Prostate gland (tissue), 2 donors: ENCODE results near the gene OMA1. TPM values are rescaled to one million over a fixed set of nuclear protein-coding genes. Genes with fewer than 3 reads are reported as not detected.

Experiments used
- DNase-seq: peaks from one replicate; pipeline ENCODE4 v3.0.0-alpha.2; 2019; ENCODE audit warnings: low spot score
- H3K27ac ChIP-seq, 2 donors: fragments of 200-600 bp; sonication (generic); 2 replicates each; pipeline ENCODE4 v1.5.1; 2017 to 2019
- H3K27me3 ChIP-seq: fragments of 200-600 bp; sonication (generic); replicated peaks from 2 replicates; pipeline ENCODE4 v1.5.1; 2019; ENCODE audit not compliant: insufficient read depth
- H3K36me3 ChIP-seq, 2 donors: fragments of 200-600 bp; sonication (generic); 1 replicate in 1 of 2; 2 replicates in 1 of 2; pipeline versions ENCODE4 v1.5.1 to v1.8.1; 2017 to 2019
- H3K4me1 ChIP-seq: fragments of 200-600 bp; sonication (generic); replicated peaks from 2 replicates; pipeline ENCODE4 v1.5.1; 2019
- H3K4me3 ChIP-seq, 2 donors: fragments of 200-600 bp; sonication (generic); 2 replicates each; pipeline ENCODE4 v1.5.1; 2017 to 2019
- H3K9me3 ChIP-seq: fragments of 200-600 bp; sonication (generic); 2 replicates; pipeline ENCODE4 v1.5.1; 2017
- CTCF ChIP-seq, 4 experiments: fragments of 200-600 bp in 2 of 4; fragments of 450-650 bp in 2 of 4; sonication (generic) in 2 of 4; IDR thresholded peaks; 1 replicate in 3 of 4; 2 replicates in 1 of 4; pipeline ENCODE4 v1.5.1; 2016 to 2019; ENCODE audit warnings: antibody characterized with exemption in 4 of 4, mild to moderate bottlenecking in 2 of 4, moderate library complexity in 2 of 4
- POLR2A ChIP-seq: fragments of 450-650 bp; IDR thresholded peaks from one replicate; pipeline ENCODE4 v1.6.1; 2016; ENCODE audit warnings: antibody characterized with exemption, mild to moderate bottlenecking
- POLR2AphosphoS5 ChIP-seq: sonication (generic); formaldehyde crosslinking; IDR thresholded peaks from one replicate; pipeline ENCODE4 v1.6.1; 2017; ENCODE audit warnings: antibody characterized with exemption
- WGBS: methylation state at CpG from one replicate; pipeline ENCODE4 v1.1.5; 2018; 5-methylcytosine and 5-hydroxymethylcytosine counted together
- intact Hi-C: fragments of 100-400 bp; cut with DNase I; formaldehyde crosslinking; loops from one replicate; pipeline ENCODE4 v1.14.2; 2022
- total RNA-seq, 2 donors: library from RNA; depleted of rRNA; stranded (reverse); fragments of >200 nt; gene quantifications; one replicate each; pipeline ENCODE4 v1.1.0, GENCODE V29; 2016

The OMA1 gene
- total RNA-seq, 2 donors from 2014 or later: 26.4 to 46.6 TPM

GRCh38 chr1:58575551-58576324 lies 29.2 kb upstream of the OMA1 start:
- WGBS: 27% methylated on average over 30 of the region's 32 CpGs
- Histone ChIP-seq H3K27ac (peak overlapping the region; percentile 87), H3K27me3 (no peaks in the 10 kb centered on the region), H3K36me3 (no peaks in the 10 kb centered on the region), H3K9me3 (no peaks in the 10 kb centered on the region), H3K4me1 (peaks cover 8% of the 10 kb centered on the region), H3K4me3 (peak overlapping the region; percentile 52 to 60)
- DNase-seq: peak; percentile 41
- no peak for TF ChIP-seq CTCF (IDR thresholded peaks at IDR 0.05)
- TF ChIP-seq POLR2A: peak; percentile 7
- intact Hi-C loops: no loop called here

- peaks cover 8% of the 10 kb centered on the region for H3K4me1 ChIP-seq
- intact Hi-C loops: no loop called here
- H3K36me3 ChIP-seq: no peaks in the 10 kb centered on the region
- peak overlapping the region; percentile 52 to 60 for H3K4me3 ChIP-seq
- H3K27ac ChIP-seq: peak overlapping the region; percentile 87
- WGBS: 64% methylated on average over 2 of the region's 2 CpGs
- no peaks in the 10 kb centered on the region for H3K27me3 ChIP-seq
- DNase-seq: no peak
- H3K9me3 ChIP-seq: no peaks in the 10 kb centered on the region
- no peak for TF ChIP-seq CTCF (IDR thresholded peaks at IDR 0.05)
- TF ChIP-seq POLR2A: no peak
- no peak for TF ChIP-seq POLR2AphosphoS5
Observed at GRCh38 chr1:58574816-58575215, 28.3 kb upstream of the OMA1 start.

GRCh38 chr1:58573705-58574591 lies 27.4 kb upstream of the OMA1 start:
- H3K27me3 ChIP-seq: no peaks in the 10 kb centered on the region
- H3K27ac ChIP-seq: peak overlapping the region; percentile 61 to 87
- no peak for TF ChIP-seq POLR2AphosphoS5
- peak; percentile 76 for TF ChIP-seq POLR2A
- no peaks in the 10 kb centered on the region for H3K36me3 ChIP-seq
- no peak for DNase-seq
- peaks cover 8% of the 10 kb centered on the region for H3K4me1 ChIP-seq
- intact Hi-C loops: no loop called here
- peak overlapping the region in 1 of 2 donors; percentile 60 for H3K4me3 ChIP-seq
- H3K9me3 ChIP-seq: no peaks in the 10 kb centered on the region
- 40% methylated on average over 4 of the region's 4 CpGs for WGBS

GRCh38 chr1:58573138-58573537 lies 26.6 kb upstream of the OMA1 start:
- Histone ChIP-seq H3K27me3 (no peaks in the 10 kb centered on the region), H3K4me3 (no peak overlapping the region), H3K36me3 (no peaks in the 10 kb centered on the region), H3K9me3 (no peaks in the 10 kb centered on the region), H3K27ac (peak overlapping the region; percentile 61 to 87), H3K4me1 (peaks cover 5% of the 10 kb centered on the region)
- WGBS: 77% methylated on average over 2 of the region's 2 CpGs
- intact Hi-C loops: no loop called here
- TF ChIP-seq POLR2A: no peak
- DNase-seq: no peak

GRCh38 chr1:58572690-58573089 lies 26.2 kb upstream of the OMA1 start:
- intact Hi-C loops: no loop called here
- DNase-seq: peak; percentile 78
- Histone ChIP-seq H3K27ac (peak overlapping the region; percentile 61 to 87), H3K36me3 (no peaks in the 10 kb centered on the region), H3K27me3 (no peaks in the 10 kb centered on the region), H3K4me3 (no peak overlapping the region), H3K4me1 (peaks cover under 1% of the 10 kb centered on the region), H3K9me3 (no peaks in the 10 kb centered on the region)
- TF ChIP-seq POLR2A (no peak), POLR2AphosphoS5 (peak; percentile 72)
- WGBS: 33% methylated on average over 2 of the region's 2 CpGs

- no peaks in the 10 kb centered on the region for H3K9me3 ChIP-seq
- H3K4me3 ChIP-seq: no peak overlapping the region
- intact Hi-C loops: no loop called here
- no peak for TF ChIP-seq POLR2AphosphoS5
- no peak for TF ChIP-seq CTCF (IDR thresholded peaks at IDR 0.05)
- no peak for TF ChIP-seq POLR2A
- peak overlapping the region in 1 of 2 donors; percentile 61 for H3K27ac ChIP-seq
- no peaks in the 10 kb centered on the region for H3K27me3 ChIP-seq
- no peaks in the 10 kb centered on the region for H3K36me3 ChIP-seq
- no peak for DNase-seq
- no peaks in the 10 kb centered on the region for H3K4me1 ChIP-seq
Observed at GRCh38 chr1:58571616-58572015, 25.1 kb upstream of the OMA1 start.
